K562 (cell line): Measurements from ENCODE around the gene NYAP2. TPM values are rescaled to one million over a fixed set of nuclear protein-coding genes. Genes with fewer than 3 reads are reported as not detected.

Experiments
- KLF13 ChIP-seq: fragments of 450-650 bp; IDR thresholded peaks from 2 replicates; pipeline ENCODE4 v1.6.1; 2016; ENCODE audit warnings: missing genetic modification characterization, low read depth, mild to moderate bottlenecking, missing compliant biosample characterization, moderate library complexity, borderline replicate concordance
- LCOR ChIP-seq: sonication (generic); formaldehyde crosslinking; IDR thresholded peaks from 2 replicates; pipeline ENCODE4 v1.8.0; 2022; ENCODE audit warnings: mild to moderate bottlenecking, missing genetic modification reagents
- RAD51 ChIP-seq: fragments of 450-650 bp; IDR thresholded peaks from 2 replicates; pipeline ENCODE4 v1.7.1; 2016; ENCODE audit warnings: low read depth, mild to moderate bottlenecking, borderline replicate concordance
- SRSF7 ChIP-seq: fragments of 200-400 bp; formaldehyde crosslinking; optimal IDR thresholded peaks from 2 replicates; pipeline ENCODE3; 2017; ENCODE audit warnings: mild to moderate bottlenecking, low read depth, low read length
- ZNF217 ChIP-seq: sonication (generic); formaldehyde crosslinking; IDR thresholded peaks from 2 replicates; pipeline ENCODE4 v1.8.0; 2022; ENCODE audit warnings: mild to moderate bottlenecking, missing genetic modification reagents
- polyA plus RNA-seq, 8 experiments: library from polyadenylated mRNA; depleted of rRNA in 4 of 8; stranded (reverse) in 5 of 8; unstranded in 3 of 8; fragments of >200 nt; fragmentation: Nextera tagmentation in 2 of 8; fragmentation: Illumina TruSeq in 1 of 8; extraction: Ambion mirVana in 2 of 8; extraction: Trizol in 1 of 8; gene quantifications; 2 replicates each; pipeline versions ENCODE4 v1.2.1 to v1.2.3, GENCODE V29; 2011 to 2014; ENCODE audit warnings: inconsistent platforms in 1 of 8, missing spikeins in 1 of 8
- total RNA-seq, 7 experiments: library from RNA; depleted of rRNA in 6 of 7; stranded (reverse); fragments of >200 nt in 6 of 7; fragmentation: Illumina TruSeq in 2 of 7; extraction: Trizol in 2 of 7; gene quantifications; 2 replicates each; pipeline versions ENCODE4 v1.2.1 to v1.2.3, GENCODE V29; 2011 to 2021; ENCODE audit warnings: low replicate concordance in 1 of 7
- TF ChIP-seq, protein P1 (sequence below): fragments of 250-450 bp; sonication (Bioruptor Pico); IDR thresholded peaks from 2 replicates; pipeline ENCODE4 v1.4.0; 2020
- TF ChIP-seq, protein P2 (sequence below), 2 experiments: IDR thresholded peaks; 2 replicates each; pipeline ENCODE4 v1.6.1; 2012; ENCODE audit warnings: improper control_type of control experiment in 2 of 2, low read depth in 2 of 2, low read length in 2 of 2, borderline replicate concordance in 1 of 2

NYAP2 gene
- total and polyA plus RNA-seq, 9 of the 15 experiments (the other 6 are each of a cell fraction or from before 2014, with no cell fraction given), result 0.03 to 0.04 (median 0.04) TPM; not detected in 3

DNA sequence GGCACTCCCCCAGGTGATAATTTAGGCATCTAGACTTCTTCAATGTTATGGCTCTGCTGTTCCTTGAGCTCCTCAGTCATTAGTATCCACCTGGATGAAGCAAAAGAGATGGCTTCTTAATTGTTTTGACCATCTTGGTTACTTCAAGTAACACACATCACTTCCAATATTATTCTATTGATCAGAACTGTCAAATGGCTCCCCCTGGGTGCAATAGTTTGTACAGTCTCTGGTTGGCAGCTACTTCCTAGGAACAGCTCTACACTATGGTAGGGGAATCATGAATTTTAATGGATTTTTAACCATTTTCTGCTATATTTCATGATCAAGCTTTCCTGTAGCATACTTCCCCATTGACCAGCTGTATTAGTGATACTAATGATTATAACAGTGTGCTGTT is 157.0 kb downstream of the NYAP2 start (continued):
- TF ChIP-seq, protein P1, sequence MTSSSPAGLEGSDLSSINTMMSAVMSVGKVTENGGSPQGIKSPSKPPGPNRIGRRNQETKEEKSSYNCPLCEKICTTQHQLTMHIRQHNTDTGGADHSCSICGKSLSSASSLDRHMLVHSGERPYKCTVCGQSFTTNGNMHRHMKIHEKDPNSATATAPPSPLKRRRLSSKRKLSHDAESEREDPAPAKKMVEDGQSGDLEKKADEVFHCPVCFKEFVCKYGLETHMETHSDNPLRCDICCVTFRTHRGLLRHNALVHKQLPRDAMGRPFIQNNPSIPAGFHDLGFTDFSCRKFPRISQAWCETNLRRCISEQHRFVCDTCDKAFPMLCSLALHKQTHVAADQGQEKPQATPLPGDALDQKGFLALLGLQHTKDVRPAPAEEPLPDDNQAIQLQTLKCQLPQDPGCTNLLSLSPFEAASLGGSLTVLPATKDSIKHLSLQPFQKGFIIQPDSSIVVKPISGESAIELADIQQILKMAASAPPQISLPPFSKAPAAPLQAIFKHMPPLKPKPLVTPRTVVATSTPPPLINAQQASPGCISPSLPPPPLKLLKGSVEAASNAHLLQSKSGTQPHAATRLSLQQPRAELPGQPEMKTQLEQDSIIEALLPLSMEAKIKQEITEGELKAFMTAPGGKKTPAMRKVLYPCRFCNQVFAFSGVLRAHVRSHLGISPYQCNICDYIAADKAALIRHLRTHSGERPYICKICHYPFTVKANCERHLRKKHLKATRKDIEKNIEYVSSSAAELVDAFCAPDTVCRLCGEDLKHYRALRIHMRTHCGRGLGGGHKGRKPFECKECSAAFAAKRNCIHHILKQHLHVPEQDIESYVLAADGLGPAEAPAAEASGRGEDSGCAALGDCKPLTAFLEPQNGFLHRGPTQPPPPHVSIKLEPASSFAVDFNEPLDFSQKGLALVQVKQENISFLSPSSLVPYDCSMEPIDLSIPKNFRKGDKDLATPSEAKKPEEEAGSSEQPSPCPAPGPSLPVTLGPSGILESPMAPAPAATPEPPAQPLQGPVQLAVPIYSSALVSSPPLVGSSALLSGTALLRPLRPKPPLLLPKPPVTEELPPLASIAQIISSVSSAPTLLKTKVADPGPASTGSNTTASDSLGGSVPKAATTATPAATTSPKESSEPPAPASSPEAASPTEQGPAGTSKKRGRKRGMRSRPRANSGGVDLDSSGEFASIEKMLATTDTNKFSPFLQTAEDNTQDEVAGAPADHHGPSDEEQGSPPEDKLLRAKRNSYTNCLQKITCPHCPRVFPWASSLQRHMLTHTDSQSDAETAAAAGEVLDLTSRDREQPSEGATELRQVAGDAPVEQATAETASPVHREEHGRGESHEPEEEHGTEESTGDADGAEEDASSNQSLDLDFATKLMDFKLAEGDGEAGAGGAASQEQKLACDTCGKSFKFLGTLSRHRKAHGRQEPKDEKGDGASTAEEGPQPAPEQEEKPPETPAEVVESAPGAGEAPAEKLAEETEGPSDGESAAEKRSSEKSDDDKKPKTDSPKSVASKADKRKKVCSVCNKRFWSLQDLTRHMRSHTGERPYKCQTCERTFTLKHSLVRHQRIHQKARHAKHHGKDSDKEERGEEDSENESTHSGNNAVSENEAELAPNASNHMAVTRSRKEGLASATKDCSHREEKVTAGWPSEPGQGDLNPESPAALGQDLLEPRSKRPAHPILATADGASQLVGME (CRISPR knock-in tag), result no peak
- TF ChIP-seq SRSF7 (no peak), ZNF217 (CRISPR knock-in tag) (no peak), RAD51 (no peak), KLF13 (tag) (no peak), LCOR (CRISPR knock-in tag) (no peak)
- TF ChIP-seq, protein P2, sequence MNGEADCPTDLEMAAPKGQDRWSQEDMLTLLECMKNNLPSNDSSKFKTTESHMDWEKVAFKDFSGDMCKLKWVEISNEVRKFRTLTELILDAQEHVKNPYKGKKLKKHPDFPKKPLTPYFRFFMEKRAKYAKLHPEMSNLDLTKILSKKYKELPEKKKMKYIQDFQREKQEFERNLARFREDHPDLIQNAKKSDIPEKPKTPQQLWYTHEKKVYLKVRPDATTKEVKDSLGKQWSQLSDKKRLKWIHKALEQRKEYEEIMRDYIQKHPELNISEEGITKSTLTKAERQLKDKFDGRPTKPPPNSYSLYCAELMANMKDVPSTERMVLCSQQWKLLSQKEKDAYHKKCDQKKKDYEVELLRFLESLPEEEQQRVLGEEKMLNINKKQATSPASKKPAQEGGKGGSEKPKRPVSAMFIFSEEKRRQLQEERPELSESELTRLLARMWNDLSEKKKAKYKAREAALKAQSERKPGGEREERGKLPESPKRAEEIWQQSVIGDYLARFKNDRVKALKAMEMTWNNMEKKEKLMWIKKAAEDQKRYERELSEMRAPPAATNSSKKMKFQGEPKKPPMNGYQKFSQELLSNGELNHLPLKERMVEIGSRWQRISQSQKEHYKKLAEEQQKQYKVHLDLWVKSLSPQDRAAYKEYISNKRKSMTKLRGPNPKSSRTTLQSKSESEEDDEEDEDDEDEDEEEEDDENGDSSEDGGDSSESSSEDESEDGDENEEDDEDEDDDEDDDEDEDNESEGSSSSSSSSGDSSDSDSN (IDR thresholded peaks at IDR 0.05; ENCODE audit: borderline replicate concordance in 1 of 2, low read depth in 2 of 2, low read length in 2 of 2), result no peak
